Measurements from ENCODE around the gene NFKBIZ.
"Not testable (repeated sequence)": the region's sequence is repeated elsewhere in the genome, so short reads cannot be mapped to it uniquely, and the experiment has no call there.

NFKBIZ gene

GRCh38 chr3:101851072-101851770, 1.9 kb downstream of the NFKBIZ start:
- DNase-seq (ENCODE audit: low spot score): no peak

GRCh38 chr3:101851850-101852714, 2.8 kb downstream of the NFKBIZ start:
- DNase-seq (ENCODE audit: low spot score): no peak

GRCh38 chr3:101852983-101853840, 3.9 kb downstream of the NFKBIZ start:
- DNase-seq (ENCODE audit: low spot score): no peak

- no peak for DNase-seq (ENCODE audit: low spot score)
Observed at GRCh38 chr3:101853982-101854381, 4.7 kb downstream of the NFKBIZ start.

- no peak for DNase-seq (ENCODE audit: low spot score)
Observed at GRCh38 chr3:101854608-101855304, 5.4 kb downstream of the NFKBIZ start.

GRCh38 chr3:101857301-101857741, 8.0 kb downstream of the NFKBIZ start:
- DNase-seq (ENCODE audit: low spot score): no peak

GRCh38 chr3:101858464-101859030, 9.2 kb downstream of the NFKBIZ start:
- no peak for DNase-seq (ENCODE audit: low spot score)

GRCh38 chr3:101859882-101860448, 10.7 kb downstream of the NFKBIZ start:
- DNase-seq (ENCODE audit: low spot score): no peak

GRCh38 chr3:101861212-101861788, 12.0 kb downstream of the NFKBIZ start:
- DNase-seq (ENCODE audit: low spot score): no peak

DNA sequence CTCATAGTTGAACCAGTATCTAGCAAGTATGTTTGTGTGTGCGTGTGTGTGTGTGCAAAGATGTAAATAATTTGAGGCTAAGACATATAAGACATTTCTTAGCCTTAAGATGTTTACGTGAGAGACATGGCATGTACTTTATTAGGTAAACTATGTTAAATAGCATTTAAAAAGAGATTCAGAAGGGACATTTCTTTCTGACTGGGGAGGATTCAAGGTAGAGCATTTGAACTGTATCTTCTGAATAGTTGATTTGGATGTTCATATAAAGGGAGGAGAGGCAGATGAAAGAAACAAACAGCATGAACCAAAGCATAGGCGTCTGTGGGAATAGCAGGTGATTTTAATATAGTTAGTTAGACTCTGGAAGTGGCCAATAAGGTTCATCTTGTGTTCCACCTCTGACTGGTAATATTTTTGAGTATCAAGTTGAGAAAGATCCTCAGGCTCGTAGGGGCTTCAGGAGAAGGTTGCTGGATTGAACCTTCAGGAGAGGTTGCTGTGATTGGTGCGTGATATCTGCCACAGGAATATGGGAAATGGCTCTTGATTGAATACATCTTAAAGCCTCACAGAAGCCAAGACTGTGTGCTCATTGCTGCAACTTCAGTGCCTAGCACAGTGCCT, 12.6 kb downstream of the NFKBIZ start:
- no peak for DNase-seq (ENCODE audit: low spot score)

GRCh38 chr3:101862416-101863165, 13.3 kb downstream of the NFKBIZ start:
- DNase-seq (ENCODE audit: low spot score): no peak

GRCh38 chr3:101864926-101865325, 15.6 kb downstream of the NFKBIZ start:
- DNase-seq (ENCODE audit: low spot score): not testable (repeated sequence)

DNA sequence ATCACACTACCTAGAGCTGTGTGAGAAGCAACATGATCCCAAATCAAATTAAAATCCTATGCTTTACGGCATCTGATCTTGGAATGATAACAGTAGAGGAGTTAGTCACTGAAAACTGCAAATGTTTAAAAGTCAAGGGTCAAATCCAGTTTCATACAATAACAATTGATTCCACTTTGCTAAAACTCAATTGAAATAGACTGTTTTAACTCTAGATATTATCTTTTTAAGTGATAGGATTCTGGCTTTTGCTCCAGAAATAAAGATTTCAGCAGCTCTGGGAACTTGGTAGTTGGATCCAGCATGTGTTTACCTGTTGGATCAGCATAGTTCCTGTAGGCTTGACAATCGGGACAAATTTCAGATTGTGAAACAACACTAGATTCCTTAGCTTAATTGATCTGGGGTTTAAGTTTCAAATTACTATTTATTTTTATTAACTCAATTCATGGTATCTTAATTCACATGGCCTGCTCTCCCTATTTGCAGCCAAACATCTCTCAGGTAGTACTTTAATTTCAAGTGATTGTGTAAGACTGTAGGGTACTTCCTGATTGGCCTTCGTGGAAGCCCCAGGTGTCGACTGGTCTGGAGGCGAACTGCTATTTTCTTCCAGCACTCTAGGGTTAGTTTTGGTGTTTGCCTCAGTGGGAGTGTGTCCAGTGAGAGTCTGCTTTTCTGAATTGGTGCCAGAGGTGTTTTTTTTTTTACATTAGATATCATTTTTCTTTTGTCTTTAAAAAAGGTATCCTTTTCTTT, 16.6 kb downstream of the NFKBIZ start:
- no peak for DNase-seq (ENCODE audit: low spot score)

DNA sequence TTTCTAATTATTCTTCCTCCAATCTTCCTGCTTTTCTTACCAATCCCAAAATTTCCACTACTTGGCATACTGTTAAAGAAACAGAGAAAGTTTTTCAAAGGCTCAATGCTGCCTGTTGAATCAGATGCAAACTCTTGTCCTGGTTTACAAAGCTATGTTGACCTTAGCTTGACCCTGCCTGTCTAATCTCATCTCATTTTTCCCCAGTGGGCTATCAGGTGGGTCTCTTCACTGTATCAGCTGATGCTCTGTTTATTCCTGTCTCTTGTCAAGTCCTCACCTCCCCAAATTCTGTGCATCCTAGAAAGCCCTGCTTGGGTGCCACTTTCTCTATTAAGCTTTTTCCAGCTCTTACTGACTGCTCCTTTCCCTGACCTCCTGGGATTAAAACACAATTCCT, 18.2 kb downstream of the NFKBIZ start:
- DNase-seq (ENCODE audit: low spot score): no peak

DNA sequence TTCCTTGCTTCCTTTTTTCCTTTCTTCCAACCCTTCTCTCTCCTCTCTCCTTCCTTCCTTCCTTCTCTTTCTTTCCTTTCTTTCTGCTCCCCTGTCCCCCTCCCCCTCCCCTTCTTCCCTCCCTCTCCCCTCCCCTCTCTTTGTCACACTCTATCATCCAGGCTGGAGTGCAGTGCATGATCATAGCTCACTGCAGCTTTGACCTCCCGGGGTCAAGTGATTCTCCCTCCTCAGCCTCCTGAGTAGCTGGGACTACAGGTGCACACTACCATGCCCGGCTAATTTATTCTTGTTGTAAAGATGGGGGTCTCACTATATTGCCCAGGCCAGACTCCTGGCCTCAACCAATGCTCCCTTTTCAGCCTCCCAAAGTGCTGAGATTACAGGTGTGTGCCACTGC, 18.7 kb downstream of the NFKBIZ start:
- DNase-seq (ENCODE audit: low spot score): no peak

DNA sequence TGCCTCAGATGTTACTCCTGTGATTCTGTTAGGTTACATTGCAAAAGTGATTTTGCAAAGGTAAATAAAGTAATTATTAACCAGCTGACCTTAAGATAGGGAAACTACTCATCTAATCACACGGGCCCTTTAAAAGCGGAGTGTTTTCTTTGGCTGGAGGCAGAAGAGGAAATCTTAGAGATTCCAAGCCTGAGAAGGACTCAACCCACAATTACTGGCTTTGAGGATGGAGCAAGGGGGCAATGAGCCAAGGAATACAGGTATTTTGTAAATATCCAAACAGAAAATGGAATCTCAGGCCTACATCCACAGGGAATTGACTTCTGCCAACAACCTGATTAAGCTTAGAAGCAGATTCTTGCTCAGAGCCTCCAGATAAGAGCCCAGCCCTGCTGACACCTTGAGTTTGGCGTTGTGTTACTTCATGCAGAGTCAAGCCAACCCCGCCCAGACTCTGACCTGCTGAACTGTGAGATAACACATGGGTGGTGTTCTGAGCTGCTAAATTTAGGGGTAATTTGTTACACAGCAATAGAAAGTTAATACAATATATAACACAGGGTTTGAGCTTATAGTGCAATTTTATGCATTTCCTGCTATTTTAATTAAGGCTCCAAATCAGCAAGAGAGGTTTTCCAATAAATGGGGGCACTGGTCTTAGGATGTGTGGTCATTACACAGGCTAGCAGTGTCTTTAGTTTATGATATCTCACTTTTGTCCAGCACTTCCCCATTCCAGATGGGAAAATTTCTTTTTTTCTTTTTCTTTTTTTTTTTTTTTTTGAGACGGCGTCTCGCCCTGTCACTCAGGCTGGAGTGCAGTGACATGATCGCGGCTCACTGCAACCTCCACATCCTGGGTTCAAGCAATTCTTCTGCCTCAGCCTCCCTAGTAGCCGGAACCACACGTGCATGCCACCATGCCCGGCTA, 19.5 kb downstream of the NFKBIZ start:
- no peak for DNase-seq (ENCODE audit: low spot score)

DNA sequence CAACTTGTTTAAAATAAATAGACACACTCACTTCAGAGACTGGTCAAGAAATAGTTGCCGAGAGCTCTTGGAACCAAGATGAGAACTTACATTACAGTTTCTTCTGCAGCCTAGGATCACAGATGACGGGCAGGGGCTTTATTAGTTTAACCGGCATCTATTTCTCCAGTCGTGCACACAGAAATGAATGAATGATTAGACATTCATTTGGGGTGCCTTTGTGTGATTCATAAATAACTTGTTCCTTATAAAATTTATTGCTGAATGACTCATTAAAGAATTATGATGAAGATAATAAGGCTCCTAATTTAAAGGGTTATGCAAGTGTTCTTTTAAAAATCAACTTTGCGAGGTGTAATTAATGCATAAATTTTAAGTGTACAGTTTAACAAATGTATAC, 20.8 kb downstream of the NFKBIZ start:
- no peak for DNase-seq (ENCODE audit: low spot score)

- DNase-seq (ENCODE audit: low spot score): no peak
Observed at GRCh38 chr3:101873619-101874018, 24.3 kb downstream of the NFKBIZ start.
